Kidney (tissue), 14 donors: ENCODE measurements around the gene ACBD6. TPM values are rescaled to one million over a fixed set of nuclear protein-coding genes. Genes with fewer than 3 reads are reported as not detected.
A peak's percentile ranks its signal among the peaks of the same experiment; 100 is the strongest.

Source experiments
- DNase-seq, 5 donors: peaks; one replicate each; pipeline ENCODE4 v3.0.0-alpha.2; 2013 to 2020
- FAIRE-seq: peaks from 2 replicates; lab custom pipeline; 2012; peaks lifted over from hg19 to GRCh38; lab: Jason Lieb, UNC
- H3K27ac ChIP-seq, 2 donors: one replicate each; pipeline ENCODE4 v1.7.0; 2013; ENCODE audit warnings: low read depth in 2 of 2, low read length in 2 of 2, inconsistent platforms in 1 of 2
- H3K27me3 ChIP-seq: one replicate; pipeline ENCODE4 v1.7.1; 2013; ENCODE audit warnings: low read length, inconsistent platforms; ENCODE audit not compliant: control insufficient read depth, insufficient read depth
- H3K36me3 ChIP-seq, 3 donors: one replicate each; pipeline versions ENCODE4 v1.7.0 to v1.7.1; 2013; ENCODE audit warnings: low read length in 3 of 3, control low read depth in 1 of 3, inconsistent platforms in 1 of 3; ENCODE audit not compliant: insufficient read depth in 3 of 3, control insufficient read depth in 2 of 3
- H3K4me1 ChIP-seq, 3 donors: one replicate each; pipeline versions ENCODE4 v1.7.0 to v1.7.1; 2013; ENCODE audit warnings: low read length in 3 of 3, inconsistent platforms in 1 of 3, low read depth in 1 of 3; ENCODE audit not compliant: control insufficient read depth in 2 of 3, insufficient read depth in 2 of 3
- H3K4me3 ChIP-seq, 3 donors: one replicate each; pipeline versions ENCODE4 v1.7.0 to v1.8.1; 2013; ENCODE audit warnings: low read length in 3 of 3, control low read depth in 1 of 3, inconsistent platforms in 1 of 3
- H3K9ac ChIP-seq, 3 donors: one replicate each; pipeline versions ENCODE4 v1.7.0 to v1.7.1; 2013; ENCODE audit warnings: low read length in 3 of 3, control low read depth in 1 of 3, inconsistent platforms in 1 of 3
- H3K9me3 ChIP-seq, 3 donors: one replicate each; pipeline versions ENCODE4 v1.7.0 to v1.7.1; 2013; ENCODE audit warnings: low read length in 3 of 3, control low read depth in 1 of 3, inconsistent platforms in 1 of 3; ENCODE audit not compliant: control insufficient read depth in 2 of 3, insufficient read depth in 1 of 3
- intact Hi-C: fragments of 100-400 bp; cut with DNase I; formaldehyde crosslinking; loops from one replicate; pipeline ENCODE4 v1.11.1; 2022
- polyA plus RNA-seq: library from polyadenylated mRNA; stranded (reverse); fragments of 350-450 nt; fragmentation: Illumina TruSeq; extraction: RNeasy Lipid Tissue Mini Kit (QIAGEN cat#74804); gene quantifications from one replicate; pipeline ENCODE4 v1.2.3, GENCODE V29; 2014; ENCODE audit warnings: low read depth, low replicate concordance; ENCODE audit not compliant: insufficient read depth
- total RNA-seq: library from RNA; stranded (reverse); fragmentation: NEBNext Ultra II Directional; extraction: Animal tissue kit (Norgen Biotek cat#: 25700); gene quantifications from one replicate; pipeline ENCODE4 v1.2.1, GENCODE V29; 2021
- TF ChIP-seq, protein P1 (sequence below): IDR thresholded peaks from 3 replicates; pipeline ENCODE4 v1.5.1; 2012; ENCODE audit warnings: mild to moderate bottlenecking, moderate library complexity, borderline replicate concordance; ENCODE audit not compliant: insufficient read depth; ENCODE audit errors: extremely low read depth
- donor health status: control.
- donor health status: control.
- donor health status: control.
- donor health status: control.
- donor health status: control.
- donor health status: DM: yes; HTN: yes; CAD: no.
- donor health status: Normal renal cell carcinoma (clear cell type).

ACBD6 gene
- total and polyA plus RNA-seq, 2 donors from 2014 or later, result 30.9 to 36.4 TPM

DNA sequence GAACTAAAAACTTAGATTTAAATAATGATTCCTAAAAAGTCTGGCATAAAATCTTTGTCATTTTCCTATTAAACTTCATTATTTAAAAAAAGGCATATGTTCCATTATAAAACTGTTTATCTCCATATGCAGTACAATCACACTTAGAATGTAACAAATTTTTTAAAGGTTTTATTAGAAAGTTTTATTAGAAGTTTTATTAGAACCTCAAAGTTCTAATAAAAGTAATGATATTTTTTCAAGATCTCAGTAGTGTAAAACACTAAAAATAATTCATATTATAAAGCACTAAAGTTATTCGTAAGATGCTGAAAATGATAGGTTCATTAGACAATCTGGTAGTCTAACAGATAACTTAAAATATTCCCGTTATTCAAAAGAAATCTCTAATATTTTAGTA, 43.6 kb downstream of the ACBD6 start:
- TF ChIP-seq, protein P1, sequence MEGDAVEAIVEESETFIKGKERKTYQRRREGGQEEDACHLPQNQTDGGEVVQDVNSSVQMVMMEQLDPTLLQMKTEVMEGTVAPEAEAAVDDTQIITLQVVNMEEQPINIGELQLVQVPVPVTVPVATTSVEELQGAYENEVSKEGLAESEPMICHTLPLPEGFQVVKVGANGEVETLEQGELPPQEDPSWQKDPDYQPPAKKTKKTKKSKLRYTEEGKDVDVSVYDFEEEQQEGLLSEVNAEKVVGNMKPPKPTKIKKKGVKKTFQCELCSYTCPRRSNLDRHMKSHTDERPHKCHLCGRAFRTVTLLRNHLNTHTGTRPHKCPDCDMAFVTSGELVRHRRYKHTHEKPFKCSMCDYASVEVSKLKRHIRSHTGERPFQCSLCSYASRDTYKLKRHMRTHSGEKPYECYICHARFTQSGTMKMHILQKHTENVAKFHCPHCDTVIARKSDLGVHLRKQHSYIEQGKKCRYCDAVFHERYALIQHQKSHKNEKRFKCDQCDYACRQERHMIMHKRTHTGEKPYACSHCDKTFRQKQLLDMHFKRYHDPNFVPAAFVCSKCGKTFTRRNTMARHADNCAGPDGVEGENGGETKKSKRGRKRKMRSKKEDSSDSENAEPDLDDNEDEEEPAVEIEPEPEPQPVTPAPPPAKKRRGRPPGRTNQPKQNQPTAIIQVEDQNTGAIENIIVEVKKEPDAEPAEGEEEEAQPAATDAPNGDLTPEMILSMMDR, result no peak
- H3K27me3 ChIP-seq, result no peaks in the 10 kb centered on the region
- H3K9ac ChIP-seq, result no peak overlapping the region
- DNase-seq (no peak), FAIRE-seq (peak; percentile 79)
- H3K9me3 ChIP-seq, result peaks cover 0 to 17% (median 2%) of the 10 kb centered on the region in 3 donors
- H3K27ac ChIP-seq, result no peak overlapping the region
- no peaks in the 10 kb centered on the region for H3K36me3 ChIP-seq
- no peaks in the 10 kb centered on the region for H3K4me1 ChIP-seq
- H3K4me3 ChIP-seq, result no peak overlapping the region
- intact Hi-C loops, result no loop called here

- TF ChIP-seq, protein P1, result no peak
- H3K27me3 ChIP-seq, result no peaks in the 10 kb centered on the region
- no peak overlapping the region for H3K27ac ChIP-seq
- no peak overlapping the region for H3K4me3 ChIP-seq
- no peaks in the 10 kb centered on the region for H3K4me1 ChIP-seq
- FAIRE-seq (no peak), DNase-seq (no peak)
- intact Hi-C loops, result no loop called here
- no peak overlapping the region for H3K9ac ChIP-seq
- H3K9me3 ChIP-seq, result no peaks in the 10 kb centered on the region
- no peaks in the 10 kb centered on the region for H3K36me3 ChIP-seq
Observed at GRCh38 chr1:180456191-180456590, 46.2 kb downstream of the ACBD6 start.

- no peak for FAIRE-seq
- intact Hi-C loops, result no loop called here
Observed at GRCh38 chr1:180451504-180451903, 50.9 kb downstream of the ACBD6 start.

More at GRCh38 chr1:180451504-180451903, 50.9 kb downstream of the ACBD6 start:
- no peak for DNase-seq
- TF ChIP-seq, protein P1, result no peak
- Histone ChIP-seq H3K9me3 (peaks cover 0 to 2% (median 0%) of the 10 kb centered on the region in 3 donors), H3K27me3 (no peaks in the 10 kb centered on the region), H3K4me1 (no peaks in the 10 kb centered on the region), H3K4me3 (no peak overlapping the region), H3K9ac (no peak overlapping the region), H3K36me3 (no peaks in the 10 kb centered on the region), H3K27ac (no peak overlapping the region)
